Skeletal muscle satellite cell (primary cell): ENCODE results near the gene TENT5C.

Source experiments
- H3K27me3 ChIP-seq: 2 replicates; pipeline ENCODE4 v1.7.0; 2013; ENCODE audit warnings: low read length; ENCODE audit not compliant: control insufficient read depth, insufficient read depth
- H3K36me3 ChIP-seq: 2 replicates; pipeline ENCODE4 v1.7.0; 2013; ENCODE audit warnings: mild to moderate bottlenecking, control low read depth, low read length; ENCODE audit not compliant: insufficient read depth
- H3K4me1 ChIP-seq: 2 replicates; pipeline ENCODE4 v1.7.0; 2013; ENCODE audit warnings: low read length; ENCODE audit not compliant: control insufficient read depth, insufficient read depth
- H3K4me2 ChIP-seq: 2 replicates; pipeline ENCODE4 v1.7.0; 2013; ENCODE audit warnings: mild to moderate bottlenecking, low read length
- H3K4me3 ChIP-seq: 2 replicates; pipeline ENCODE4 v1.7.0; 2013; ENCODE audit warnings: low read length
- H3K9ac ChIP-seq: 2 replicates; pipeline ENCODE4 v1.7.0; 2013; ENCODE audit warnings: mild to moderate bottlenecking, low read depth, low read length, moderate library complexity
- H3K9me3 ChIP-seq: replicated peaks from 2 replicates; pipeline ENCODE4 v1.7.0; 2013; ENCODE audit warnings: mild to moderate bottlenecking, control low read depth, low read length

TENT5C gene

DNA sequence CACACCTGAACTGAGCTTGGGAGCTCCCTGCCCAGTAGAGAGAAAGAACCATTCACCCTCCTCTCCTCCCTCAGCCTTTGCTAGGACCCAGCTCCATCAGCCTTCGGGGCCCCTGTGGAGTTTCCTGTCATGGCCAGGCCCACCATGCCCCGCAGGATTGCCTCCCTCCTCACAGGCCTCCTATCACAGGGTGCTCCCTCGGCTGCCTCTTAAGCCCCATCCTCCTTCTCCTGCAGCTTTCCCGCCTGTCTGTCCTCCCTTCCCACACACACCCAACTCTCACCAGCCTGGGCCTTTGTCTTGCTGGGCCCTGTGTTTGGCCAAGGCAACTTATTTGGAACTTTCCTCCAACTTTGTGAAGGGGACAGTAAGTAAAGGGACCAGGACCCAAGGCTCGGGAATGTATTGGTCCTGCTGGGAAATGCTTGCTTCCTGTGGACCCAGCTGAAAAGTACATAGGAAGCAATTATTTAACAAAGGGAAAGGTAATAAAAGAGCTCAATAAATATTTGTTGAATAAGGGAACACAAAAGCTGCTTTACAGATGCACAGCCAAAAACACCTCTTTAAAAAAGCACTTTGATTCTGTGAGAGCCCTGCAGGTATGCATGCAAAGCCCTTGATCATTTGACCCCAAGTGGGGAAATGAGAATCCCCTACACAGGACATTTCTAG is 31.6 kb upstream of the TENT5C start:
- no peaks in the 10 kb centered on the region for H3K36me3 ChIP-seq
- peaks cover 4% of the 10 kb centered on the region for H3K27me3 ChIP-seq
- H3K4me3 ChIP-seq, result no peak overlapping the region
- H3K4me2 ChIP-seq, result no peak overlapping the region
- no peaks in the 10 kb centered on the region for H3K4me1 ChIP-seq
- no peaks in the 10 kb centered on the region for H3K9me3 ChIP-seq
- no peak overlapping the region for H3K9ac ChIP-seq

DNA sequence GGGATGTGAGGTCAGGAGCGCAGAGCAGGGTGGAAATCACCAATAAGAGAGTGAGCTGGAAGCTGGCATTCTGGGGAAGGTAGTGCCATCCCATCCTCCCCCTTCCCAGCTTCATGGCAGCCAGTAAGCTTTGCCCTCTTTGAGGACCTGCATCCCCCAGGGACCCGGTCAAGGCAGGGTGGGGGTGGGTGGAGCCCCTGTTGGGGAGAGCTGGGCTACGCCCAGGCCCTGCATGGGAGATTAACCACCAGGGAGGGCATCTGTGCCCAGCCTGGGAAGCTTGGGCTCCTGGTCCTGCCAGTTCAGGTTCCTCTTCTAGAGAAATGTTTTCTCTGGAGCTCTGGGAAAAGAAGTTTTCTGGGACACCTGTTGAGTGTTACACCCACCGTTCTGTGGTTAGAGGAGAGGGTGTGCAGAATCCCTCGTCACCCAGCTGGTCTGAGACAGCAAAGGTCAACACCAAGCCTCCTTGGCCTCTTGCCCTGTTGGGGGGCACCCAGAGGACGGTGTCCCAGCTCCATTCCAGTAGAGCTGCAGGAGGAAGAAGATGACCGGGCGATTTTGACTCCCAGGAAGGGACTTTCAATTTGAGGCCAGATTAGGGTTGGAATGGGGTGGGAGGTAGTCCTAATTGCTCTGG is 30.1 kb upstream of the TENT5C start:
- Histone ChIP-seq H3K36me3 (no peaks in the 10 kb centered on the region), H3K4me1 (no peaks in the 10 kb centered on the region), H3K4me2 (no peak overlapping the region), H3K9me3 (no peaks in the 10 kb centered on the region), H3K4me3 (no peak overlapping the region), H3K27me3 (peaks cover 2% of the 10 kb centered on the region), H3K9ac (no peak overlapping the region)

DNA sequence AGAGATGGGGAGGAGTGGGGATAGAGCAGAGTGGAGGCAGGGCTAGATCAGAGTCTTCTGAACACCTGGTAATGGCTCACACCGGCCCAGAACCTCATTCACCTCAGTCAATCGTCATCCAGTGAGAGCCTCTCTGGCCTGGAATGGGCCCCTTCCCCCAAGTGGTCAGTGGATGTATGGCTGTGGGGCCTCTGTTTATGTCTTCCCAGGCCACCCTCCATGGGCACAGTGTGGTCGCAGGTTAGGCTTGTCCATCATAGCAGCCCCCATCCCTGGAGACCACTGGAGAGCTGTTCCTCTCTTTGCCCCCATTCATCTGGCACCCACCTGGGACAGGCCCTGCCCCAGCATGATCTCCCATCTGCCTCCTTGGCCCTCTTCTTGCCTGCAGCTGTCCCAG is 29.6 kb upstream of the TENT5C start:
- H3K9ac ChIP-seq, result no peak overlapping the region
- no peaks in the 10 kb centered on the region for H3K36me3 ChIP-seq
- no peaks in the 10 kb centered on the region for H3K27me3 ChIP-seq
- H3K4me1 ChIP-seq, result no peaks in the 10 kb centered on the region
- no peak overlapping the region for H3K4me2 ChIP-seq
- H3K4me3 ChIP-seq, result no peak overlapping the region
- H3K9me3 ChIP-seq, result no peaks in the 10 kb centered on the region

DNA sequence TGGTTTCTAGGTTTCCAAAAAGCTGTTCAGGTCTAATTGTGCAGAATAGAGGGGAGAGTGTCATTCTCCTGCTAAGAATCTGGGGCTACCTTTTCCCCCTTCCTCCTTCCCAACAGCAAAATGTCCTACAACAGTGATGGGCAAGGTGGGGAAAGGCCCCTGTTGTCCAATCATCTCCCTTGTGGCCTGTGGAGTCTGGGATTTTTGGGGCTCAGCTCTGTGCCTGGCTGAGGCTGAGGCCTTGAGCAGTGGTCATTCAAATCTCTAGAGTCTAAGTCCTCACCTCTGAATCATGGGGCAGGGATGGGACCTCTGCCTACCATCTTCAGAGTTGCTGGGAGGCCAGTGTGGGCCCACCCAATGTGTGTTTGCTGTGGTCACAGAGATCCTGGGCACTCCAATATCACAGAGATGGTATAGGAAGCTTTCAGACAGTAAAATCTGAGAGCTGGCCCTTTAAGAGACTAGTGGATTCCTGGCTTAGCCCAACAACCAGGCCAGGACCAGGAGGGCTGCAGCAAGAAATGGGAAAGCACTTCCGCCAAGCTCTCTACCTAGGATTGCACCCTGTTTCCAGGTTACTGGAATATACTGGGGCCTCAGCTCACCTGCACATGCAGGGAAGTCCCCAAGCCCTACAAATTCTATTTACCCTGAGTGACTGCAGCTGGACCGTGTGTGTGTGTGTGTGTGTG is 28.5 kb upstream of the TENT5C start:
- no peak overlapping the region for H3K9ac ChIP-seq
- H3K4me3 ChIP-seq, result no peak overlapping the region
- H3K4me2 ChIP-seq, result no peak overlapping the region
- H3K27me3 ChIP-seq, result no peaks in the 10 kb centered on the region
- H3K9me3 ChIP-seq, result no peaks in the 10 kb centered on the region
- no peaks in the 10 kb centered on the region for H3K36me3 ChIP-seq
- H3K4me1 ChIP-seq, result no peaks in the 10 kb centered on the region

DNA sequence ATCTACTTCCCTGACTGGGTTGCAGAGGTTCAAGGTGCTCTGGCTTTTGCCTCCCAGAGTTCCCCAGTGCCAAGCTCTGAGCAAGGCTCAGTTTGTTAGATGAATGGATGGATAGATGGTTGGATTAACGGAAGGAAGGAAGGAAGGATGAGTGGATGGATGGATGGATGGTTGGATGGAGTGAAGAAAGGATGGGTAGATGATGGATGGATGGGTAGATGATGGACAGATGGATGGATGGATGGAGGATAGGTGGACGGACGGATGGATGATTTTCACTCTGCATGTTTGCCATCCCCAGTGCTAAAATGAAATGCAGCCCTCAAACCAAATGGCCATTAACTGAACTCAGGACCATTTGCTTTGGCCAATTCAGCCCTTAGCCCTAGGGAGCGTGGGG is 27.4 kb upstream of the TENT5C start:
- Histone ChIP-seq H3K9me3 (no peaks in the 10 kb centered on the region), H3K9ac (no peak overlapping the region), H3K4me3 (no peak overlapping the region), H3K4me2 (no peak overlapping the region), H3K36me3 (no peaks in the 10 kb centered on the region), H3K27me3 (no peaks in the 10 kb centered on the region), H3K4me1 (no peaks in the 10 kb centered on the region)

DNA sequence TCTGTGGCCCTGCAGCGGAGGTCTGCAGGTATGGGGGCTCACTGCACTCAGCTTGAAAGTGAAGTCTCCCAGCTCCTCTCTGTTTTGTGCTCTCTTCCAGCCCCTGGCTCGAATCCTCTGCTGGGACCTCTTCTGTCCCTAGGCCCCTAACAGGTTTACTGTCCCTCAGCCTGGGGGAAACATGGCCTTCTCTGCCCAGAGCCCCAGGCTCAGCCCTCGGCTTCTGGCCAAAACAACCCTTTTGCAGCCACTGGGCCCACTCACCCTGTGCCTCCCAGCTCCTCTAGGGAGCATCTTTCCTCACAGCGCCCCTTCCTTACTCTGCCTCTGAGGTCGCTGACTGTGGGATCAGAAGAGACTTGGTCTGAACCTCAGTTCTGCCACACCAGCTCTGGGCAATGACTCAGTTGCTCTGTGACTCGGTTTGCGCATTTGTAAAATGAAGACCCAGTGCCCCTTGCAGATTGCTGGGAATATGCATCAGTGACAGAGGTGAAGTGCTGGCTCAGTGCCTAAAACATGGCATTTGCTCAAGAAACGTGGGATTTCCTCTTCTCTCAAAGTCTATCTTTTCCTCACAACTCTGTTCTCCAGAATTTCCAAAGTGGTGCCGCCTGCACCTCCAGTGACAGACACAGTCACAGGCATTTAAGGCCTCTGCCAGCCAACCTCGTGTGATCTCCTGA is 26.5 kb upstream of the TENT5C start:
- Histone ChIP-seq H3K4me2 (no peak overlapping the region), H3K4me3 (no peak overlapping the region), H3K9ac (no peak overlapping the region), H3K36me3 (no peaks in the 10 kb centered on the region), H3K27me3 (no peaks in the 10 kb centered on the region), H3K4me1 (no peaks in the 10 kb centered on the region), H3K9me3 (no peaks in the 10 kb centered on the region)

DNA sequence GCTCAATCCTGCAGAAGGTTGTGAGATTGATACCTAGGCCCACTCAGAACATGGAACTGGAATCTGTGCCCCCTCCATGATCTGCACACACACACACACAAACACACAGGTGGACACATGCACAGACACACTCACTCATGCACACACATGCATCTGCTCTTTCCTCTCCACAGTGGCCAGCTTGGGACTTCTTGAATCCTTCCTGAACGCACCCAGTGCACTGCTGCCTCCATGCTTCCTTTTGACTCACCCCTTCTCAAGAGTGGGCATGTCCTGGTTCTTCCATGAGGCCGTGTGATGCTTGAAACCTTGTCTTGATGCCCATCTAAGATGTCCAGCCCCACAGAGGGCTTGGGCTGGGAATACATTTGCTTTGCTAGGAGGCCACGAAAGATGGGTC is 25.4 kb upstream of the TENT5C start:
- no peak overlapping the region for H3K4me3 ChIP-seq
- no peak overlapping the region for H3K4me2 ChIP-seq
- no peaks in the 10 kb centered on the region for H3K9me3 ChIP-seq
- no peak overlapping the region for H3K9ac ChIP-seq
- H3K36me3 ChIP-seq, result no peaks in the 10 kb centered on the region
- H3K4me1 ChIP-seq, result no peaks in the 10 kb centered on the region
- H3K27me3 ChIP-seq, result no peaks in the 10 kb centered on the region

DNA sequence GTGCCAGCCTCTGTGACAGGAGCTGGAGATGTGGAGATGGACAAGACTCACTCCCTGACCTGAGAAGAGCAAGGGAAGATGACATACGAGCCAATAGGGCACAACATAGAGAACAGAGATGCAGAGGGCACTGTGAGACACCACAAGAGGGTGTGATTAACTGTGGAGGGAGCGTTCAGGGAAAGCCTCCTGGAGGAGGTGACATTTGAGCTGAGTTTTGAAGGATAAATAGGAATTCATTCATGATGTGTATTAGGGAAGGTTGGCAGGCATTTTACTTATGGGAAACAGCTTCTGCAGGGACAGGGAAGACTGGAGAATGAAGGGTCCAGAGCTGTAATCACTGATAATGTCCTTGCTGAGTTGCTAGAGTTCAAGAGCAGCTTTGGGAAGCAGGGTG is 25.0 kb upstream of the TENT5C start:
- H3K4me2 ChIP-seq, result no peak overlapping the region
- no peak overlapping the region for H3K9ac ChIP-seq
- no peaks in the 10 kb centered on the region for H3K27me3 ChIP-seq
- no peak overlapping the region for H3K4me3 ChIP-seq
- H3K4me1 ChIP-seq, result no peaks in the 10 kb centered on the region
- H3K9me3 ChIP-seq, result no peaks in the 10 kb centered on the region
- H3K36me3 ChIP-seq, result no peaks in the 10 kb centered on the region

DNA sequence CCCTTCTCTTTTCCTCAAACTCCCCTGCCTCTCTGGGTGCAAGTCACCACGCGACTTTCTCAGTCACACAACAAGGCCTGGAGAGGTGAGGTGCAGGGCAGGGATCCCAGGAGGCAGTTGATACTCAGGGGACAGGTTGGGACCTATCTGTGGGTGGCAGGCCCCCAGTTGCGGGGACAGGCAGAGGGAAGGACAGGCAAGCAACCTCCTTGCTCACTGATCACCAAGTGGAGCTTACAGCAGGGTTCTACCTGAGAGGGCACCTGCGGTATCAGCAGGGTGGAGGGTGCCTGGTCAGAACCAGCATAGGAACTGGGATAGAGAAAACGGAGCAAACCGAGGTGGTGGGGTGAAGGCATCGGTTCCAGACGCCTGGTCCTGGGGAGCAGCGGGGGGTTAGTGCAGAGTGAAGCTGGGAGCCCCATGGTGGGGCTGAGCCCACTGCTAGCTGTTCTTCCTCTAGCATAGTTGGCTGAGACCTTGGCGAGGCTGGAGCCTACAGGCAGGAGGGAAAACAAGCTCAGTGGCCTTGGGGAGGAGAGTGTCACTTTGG is 24.4 kb upstream of the TENT5C start:
- H3K4me3 ChIP-seq, result no peak overlapping the region
- no peaks in the 10 kb centered on the region for H3K36me3 ChIP-seq

DNA sequence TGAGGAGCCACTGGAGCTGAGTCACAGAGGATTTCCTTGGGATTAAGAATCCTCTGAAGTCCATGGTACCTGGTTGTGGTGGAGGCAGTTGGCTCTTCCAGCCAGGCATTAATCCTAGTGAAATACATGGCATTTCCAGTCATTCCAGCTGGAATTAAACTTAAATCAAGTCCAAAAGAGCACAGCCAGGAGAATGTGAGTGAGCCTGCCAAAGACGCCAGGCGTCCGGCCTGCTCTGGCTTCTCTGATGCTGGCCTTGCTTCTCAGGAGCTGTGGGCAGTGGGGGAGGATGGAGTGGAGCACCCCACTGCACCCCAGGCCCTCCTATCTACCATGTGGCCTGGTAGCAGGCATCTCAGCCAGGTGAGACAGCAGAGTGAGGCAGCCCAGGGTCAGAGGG is 23.4 kb upstream of the TENT5C start:
- Histone ChIP-seq H3K4me2 (no peak overlapping the region), H3K9me3 (no peaks in the 10 kb centered on the region), H3K4me1 (no peaks in the 10 kb centered on the region), H3K9ac (no peak overlapping the region), H3K27me3 (no peaks in the 10 kb centered on the region), H3K36me3 (no peaks in the 10 kb centered on the region), H3K4me3 (no peak overlapping the region)

More for the DNA sequence above, 24.4 kb upstream of the TENT5C start:
- no peaks in the 10 kb centered on the region for H3K27me3 ChIP-seq
- no peaks in the 10 kb centered on the region for H3K4me1 ChIP-seq
- H3K9ac ChIP-seq, result no peak overlapping the region
- H3K9me3 ChIP-seq, result no peaks in the 10 kb centered on the region
- no peak overlapping the region for H3K4me2 ChIP-seq

DNA sequence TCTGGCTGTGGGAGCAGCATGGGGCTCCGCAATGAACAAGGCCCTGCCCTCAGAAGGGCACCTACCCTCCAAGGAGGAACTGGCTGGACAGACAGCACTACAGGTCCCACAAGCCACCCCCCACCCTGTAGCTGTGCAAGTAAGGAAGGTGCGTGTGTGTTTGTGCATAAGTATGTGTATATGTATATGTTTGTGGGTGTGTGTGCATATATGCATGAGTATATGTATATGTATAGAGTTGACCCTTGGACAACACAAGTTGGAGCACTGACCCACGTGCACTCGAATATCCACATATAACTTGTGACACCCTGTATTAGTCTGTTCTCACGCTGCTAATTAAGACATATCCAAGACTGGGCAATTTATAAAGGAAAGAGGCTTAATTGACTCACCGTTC is 22.6 kb upstream of the TENT5C start:
- no peaks in the 10 kb centered on the region for H3K36me3 ChIP-seq
- H3K4me3 ChIP-seq, result no peak overlapping the region
- H3K9me3 ChIP-seq, result no peaks in the 10 kb centered on the region
- H3K27me3 ChIP-seq, result no peaks in the 10 kb centered on the region
- H3K4me1 ChIP-seq, result no peaks in the 10 kb centered on the region
- no peak overlapping the region for H3K4me2 ChIP-seq
- H3K9ac ChIP-seq, result no peak overlapping the region
